Raji (cell line): Measurements from ENCODE around the gene ZNF19.
A peak's percentile ranks its signal among the peaks of the same experiment; 100 is the strongest.

Source experiments
- POLR2A ChIP-seq: IDR thresholded peaks from 2 replicates; pipeline ENCODE4 v1.6.1; 2011; ENCODE audit warnings: low read depth, low read length, control low read depth; ENCODE audit not compliant: insufficient read depth

Gene ZNF19

DNA sequence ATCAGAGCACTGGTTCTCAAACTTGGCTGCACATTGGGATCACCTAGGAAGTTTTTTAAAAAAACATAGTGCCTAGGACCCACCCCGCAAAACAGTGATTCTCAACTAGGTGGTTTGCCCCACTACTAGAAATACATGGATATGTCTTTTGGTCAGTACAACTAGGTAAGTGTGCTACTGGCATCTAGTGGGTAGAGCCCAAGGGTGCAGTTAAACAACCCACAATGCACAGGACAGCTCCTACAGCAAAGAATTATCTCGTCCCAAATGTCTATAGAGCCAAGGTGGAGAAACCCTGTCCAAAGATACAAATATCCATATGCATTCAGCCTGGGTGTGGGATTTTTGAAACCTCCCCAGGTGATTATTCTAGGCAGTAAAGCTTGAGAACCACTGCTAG lies 11.8 kb upstream of the ZNF19 start:
- TF ChIP-seq POLR2A, result no peak

DNA sequence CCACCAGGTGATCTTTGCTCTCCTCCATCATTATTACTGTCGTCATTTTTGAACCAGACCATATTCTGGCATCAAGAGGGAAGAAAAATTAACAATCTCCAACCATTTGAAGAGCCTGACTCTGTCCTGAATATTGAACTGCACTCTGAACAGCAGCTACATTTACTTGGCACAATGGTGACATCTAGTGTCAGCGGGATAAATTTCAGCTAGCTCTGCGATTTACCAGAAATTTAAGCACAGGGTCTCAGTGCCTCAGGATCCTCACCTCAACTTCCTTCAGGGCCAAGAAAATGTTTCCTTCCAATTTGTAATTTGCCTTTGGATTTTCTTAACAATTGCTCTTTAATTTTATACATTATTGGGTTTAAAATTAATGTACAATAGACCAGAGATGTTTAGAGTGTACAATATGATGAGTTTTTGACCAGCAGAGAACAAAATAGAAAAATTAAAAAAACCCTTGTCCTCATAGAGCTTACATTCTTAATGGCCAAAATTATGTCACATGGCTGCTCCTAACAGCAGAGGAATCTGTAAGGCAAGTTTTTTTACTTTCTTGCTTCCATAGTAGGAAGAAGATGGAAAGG lies 10.7 kb upstream of the ZNF19 start:
- no peak for TF ChIP-seq POLR2A

DNA sequence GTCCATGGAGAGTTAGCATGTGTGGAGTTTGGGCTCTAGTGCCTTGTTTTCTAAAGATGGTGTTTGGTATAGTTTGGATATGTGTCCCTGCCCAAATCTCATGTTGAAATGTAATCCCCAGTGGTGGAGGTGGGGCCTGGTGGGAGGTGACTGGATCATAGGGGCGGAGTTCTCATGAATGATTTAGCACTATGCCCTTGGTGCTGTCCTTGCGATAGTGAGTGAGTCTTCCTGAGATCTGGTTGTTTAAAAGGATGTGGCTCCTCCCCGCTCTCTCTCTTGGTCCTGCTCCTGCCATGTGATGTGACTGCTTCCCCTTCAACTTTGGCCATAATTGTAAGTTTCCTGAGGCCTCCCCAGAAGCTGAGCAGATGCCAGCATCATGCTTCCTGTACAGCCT lies 8.9 kb upstream of the ZNF19 start:
- TF ChIP-seq POLR2A, result no peak

DNA sequence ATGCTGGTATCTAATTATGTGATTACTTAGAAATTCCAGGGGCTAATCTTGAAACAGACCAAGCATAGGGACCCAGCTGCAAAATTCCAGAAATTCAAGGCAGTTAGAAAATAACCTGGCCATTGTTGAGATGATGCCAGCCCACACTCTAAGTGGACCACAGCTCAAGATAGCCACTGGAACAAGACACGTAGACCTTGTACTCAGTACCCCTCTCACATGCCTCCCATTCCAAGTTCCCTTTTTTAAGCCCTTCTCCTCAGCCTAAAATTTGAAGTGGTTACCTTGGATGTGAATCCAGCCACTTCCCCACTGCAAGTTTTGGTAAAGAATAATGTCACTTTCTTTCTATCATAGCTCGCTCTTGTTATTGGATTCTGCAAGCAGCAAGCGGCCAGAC lies 4.1 kb upstream of the ZNF19 start:
- no peak for TF ChIP-seq POLR2A

DNA sequence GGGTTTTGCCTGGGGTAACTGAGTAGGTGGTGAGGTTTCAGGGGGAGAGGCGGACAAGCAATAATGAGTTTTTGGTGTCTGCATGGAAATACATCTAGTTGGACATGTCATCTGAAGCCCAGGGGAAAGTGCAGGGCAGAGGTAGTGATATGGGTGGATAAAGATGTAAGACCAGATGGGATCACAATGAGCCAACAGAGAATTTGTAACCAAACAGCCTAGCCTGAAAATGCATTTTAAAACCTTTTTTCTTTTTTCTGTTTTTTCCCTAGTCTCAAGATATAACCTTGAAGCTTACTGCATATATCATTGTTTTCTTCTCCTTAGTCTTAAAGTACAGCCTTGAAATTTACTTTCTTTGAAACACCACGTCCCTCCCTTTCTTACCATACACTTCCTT lies 3.7 kb upstream of the ZNF19 start:
- no peak for TF ChIP-seq POLR2A

DNA sequence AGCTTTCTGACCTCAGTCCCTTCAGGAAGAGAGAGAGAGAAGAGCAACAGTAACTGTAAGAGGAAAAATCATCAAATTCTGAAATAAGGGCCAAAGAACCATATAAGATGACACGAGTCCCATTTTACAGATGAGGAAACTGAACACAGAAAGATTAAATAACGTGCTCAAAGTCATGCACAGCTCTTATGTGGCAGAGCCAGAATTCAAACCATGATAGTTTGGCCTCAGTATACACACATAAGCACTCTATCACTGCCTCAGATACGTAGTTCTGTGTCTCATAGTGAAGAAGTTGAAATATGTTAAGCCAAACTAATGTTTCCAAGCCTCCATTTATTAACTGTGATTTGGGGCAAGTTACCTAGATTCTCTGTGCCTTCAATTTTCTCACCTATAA lies 1.9 kb upstream of the ZNF19 start:
- TF ChIP-seq POLR2A, result no peak

DNA sequence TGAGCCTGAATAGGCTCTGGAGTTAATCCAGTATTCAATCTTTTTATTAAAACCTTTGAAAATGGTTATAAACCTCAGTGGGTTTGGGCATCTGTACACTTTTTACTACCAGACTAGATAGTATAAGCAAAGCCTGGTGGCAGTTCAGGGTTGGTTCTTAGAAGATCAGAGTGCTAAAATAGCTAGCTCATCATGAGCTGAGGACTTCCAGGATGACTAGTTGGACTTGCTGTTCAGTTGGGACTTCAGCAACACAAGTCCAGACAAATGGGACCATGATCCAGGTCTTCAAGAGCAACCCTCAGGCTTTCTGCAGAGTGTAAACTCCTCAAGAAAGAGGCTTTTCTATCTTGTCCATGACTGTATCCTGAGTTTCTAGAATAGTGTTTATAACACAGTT lies 1.2 kb upstream of the ZNF19 start:
- no peak for TF ChIP-seq POLR2A

DNA sequence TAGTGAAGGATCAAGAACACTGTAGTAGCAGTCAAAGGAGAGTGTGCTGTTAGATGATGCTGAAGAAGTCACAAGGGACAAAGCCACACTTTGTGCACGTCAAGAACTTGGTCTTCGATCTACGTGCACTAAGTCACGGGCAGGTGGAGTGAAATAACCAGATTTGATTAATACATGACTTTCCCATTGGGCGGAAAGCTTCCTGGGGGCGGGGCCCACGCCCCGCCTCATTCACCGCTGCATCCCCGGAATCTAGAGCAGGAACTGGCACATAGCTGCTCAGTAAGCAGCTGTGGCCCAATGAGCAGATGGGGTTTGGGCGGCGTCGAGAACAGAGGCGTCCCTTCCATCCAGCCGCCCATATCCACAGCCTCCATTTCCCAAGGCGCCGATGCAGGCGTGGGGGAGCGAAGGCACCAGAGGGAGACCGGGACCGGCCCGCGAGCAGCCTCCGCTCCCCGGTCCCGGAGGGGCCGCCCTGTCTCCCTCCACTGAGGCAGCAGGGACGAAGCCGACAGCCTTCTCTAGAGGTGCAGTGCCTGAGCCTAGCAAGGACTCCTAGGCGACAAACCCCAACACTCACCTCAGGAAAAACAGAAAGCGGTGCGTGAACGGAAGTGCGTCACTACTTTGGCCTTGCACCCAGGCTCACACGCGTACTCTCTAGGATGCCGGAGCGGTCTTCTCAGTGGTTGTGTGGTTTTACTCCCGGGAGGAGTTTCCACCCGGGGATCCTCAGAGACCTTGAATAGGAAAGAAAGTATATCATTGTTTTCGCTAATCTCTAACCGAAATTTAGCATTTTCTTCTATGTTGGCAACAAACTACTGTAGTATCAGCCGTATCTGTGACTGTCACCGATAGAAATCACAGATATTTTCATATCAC lies 4.9 kb downstream of the ZNF19 start:
- peak; percentile 76 for TF ChIP-seq POLR2A

DNA sequence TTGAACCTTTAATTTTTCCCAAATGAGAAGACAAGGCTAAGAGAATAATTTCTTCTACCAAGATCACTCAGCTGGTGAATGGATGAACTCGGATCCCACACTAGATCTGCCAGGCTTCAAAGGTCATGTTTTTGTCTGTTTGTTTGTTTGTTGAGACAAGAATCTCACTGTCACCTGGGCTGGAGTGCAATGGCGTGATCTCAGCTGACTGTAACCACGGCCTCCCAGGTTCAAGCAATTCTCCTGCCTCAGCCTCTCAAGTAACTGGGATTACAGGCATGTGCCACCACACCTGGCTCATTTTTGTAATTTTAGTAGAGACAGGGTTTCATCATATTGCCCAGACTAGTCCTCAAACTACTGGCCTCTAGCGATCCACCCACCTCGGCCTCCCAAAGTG lies 6.6 kb downstream of the ZNF19 start:
- TF ChIP-seq POLR2A, result no peak

DNA sequence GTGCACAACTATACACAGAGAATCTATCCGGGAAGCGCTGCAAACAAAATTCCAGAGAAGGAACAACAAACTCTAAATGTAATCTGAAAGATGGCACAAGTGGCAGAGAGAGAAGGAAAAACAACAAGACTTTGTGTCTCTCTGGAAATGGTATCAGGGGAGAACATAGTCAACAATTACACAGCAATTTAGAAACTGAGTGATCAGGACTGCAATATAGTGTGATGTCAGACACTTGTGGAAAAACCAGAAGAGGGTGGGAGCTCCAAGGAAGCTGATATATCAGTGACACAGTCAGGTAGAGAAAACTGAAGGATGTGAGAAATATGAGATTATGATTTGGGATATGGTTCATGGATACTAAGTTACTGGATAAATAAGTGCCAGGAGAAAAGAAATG lies 8.2 kb downstream of the ZNF19 start:
- no peak for TF ChIP-seq POLR2A

DNA sequence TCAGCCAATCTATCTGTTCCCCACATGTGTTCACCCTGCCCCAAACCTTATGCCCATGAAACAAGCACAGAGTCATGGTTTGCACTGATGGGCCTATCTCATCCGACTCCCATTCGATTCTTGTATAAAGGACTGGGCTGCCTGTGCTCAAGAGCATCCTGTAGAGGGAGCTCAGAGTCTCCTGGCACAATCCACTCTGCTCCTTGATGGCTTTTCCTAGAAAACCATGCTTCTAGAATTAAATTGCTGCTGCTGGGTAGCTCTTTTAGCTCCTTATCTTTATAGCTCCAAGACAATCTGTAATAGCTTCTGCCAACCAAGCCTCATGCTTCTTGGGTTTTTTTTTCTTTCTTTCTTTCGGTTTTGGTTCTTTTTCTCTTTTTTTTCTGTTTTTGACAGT lies 9.7 kb downstream of the ZNF19 start:
- no peak for TF ChIP-seq POLR2A

DNA sequence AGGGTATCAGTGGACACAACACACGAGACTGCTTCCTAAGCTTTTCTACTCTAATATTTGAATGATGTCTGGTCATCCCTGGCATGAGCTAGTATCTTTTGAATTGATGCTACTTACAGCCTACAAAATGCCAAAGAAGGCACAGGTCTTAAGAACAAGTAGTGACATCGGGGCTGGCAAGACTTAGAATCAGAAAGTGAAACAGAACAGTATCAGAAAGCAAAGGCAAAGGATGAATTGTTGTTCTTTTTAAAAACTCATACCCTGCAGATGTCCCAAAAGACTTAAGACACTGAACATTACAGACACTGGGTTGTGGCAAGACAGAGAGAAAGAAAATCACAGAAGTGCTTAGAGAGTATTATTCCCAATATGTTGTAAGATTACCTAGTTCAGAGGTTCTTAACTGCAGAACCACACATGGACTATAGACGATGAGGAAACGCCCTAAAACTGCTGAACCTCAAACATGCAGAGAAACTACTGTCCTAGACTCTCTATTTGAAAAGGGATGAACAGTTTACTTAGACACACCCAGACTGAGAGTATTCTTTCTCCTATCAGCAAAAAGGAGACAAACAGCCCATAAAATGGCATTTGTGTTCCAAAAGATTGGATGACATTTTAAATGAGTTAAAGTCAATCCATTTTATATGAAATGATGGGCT lies 12.5 kb downstream of the ZNF19 start:
- no peak for TF ChIP-seq POLR2A

DNA sequence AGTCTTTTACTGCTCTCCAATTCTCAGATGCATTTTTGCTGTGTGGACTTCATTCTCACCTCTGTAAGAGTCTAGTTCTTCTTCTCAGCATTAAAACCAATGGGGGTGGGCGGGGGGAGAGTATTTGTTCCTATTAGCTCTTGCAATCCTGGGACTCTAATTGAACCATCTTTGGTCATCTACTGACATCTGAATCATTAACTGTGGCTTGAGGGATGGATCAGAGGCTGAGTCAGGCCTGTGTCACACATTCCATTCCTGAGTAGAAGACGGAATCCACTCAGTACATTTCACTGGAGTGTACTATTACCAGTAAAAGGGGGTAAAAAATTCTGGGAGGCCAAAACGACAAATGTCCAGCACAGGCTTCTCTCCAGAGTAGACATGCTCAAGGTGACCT lies 14.3 kb downstream of the ZNF19 start:
- no peak for TF ChIP-seq POLR2A

DNA sequence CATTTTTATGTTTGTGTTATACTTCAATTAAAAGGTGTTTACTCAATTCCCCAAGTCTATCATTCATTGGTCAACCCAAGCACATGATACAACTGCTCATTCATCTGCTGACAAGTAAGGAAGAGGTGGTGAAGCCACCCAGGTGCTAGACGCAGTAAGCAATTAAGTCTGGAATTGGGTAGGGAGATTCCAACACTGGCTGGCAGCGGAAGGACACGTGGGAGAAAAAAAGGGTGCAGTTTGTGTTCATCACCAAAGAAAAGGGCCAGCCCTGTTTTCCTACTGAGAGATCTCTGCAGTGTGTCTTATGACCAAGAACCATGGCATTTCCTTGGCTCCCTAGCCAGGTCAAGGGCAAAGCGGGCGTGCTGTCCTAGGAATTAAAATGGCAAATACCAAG lies 15.2 kb downstream of the ZNF19 start:
- TF ChIP-seq POLR2A, result no peak

DNA sequence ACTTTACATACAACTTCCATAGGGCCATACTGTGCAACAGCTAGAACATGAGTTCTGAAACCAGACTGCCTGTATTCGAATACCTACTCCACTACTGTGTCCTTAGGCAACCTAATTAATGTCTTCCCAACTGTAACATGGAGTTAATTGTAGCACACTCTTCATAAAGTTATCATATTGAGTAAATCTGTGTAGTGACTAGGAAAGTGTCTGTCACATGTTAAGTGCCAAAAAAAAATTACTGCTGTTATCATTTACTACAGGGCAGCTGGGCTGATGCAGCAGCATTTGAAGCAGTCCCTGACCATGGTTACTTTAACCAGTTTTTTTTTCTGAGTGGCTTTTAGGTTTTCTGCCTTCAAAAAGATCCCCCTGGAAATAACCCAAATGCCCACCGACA lies 16.2 kb downstream of the ZNF19 start:
- TF ChIP-seq POLR2A, result no peak

DNA sequence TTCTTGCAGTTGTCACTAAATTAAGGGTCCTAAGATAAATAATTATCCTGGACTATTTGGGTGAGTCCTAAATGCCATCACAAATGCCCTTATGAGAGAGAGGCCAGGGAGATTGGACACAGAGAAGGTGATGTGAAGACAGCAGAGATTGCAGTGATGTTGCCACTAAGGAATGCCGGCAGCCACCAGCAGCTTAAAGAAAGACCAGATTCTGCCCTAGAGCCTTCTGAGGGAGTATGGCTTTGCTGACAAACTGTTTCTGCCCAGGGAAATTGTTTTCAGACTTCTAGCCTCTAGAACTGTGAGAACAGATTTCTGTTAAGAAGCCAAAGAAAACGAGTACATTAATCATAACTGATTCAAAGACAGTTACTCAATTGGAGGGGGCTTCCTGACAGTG lies 17.1 kb downstream of the ZNF19 start:
- TF ChIP-seq POLR2A, result no peak
